Fibroblast of skin of right biceps (primary cell): Measurements from ENCODE around the gene MOK.
A peak's percentile ranks its signal among the peaks of the same experiment; 100 is the strongest.

Experiments
- DNase-seq: peaks from one replicate; pipeline ENCODE4 v3.0.0-alpha.2; 2013

The MOK gene

GRCh38 chr14:102240481-102240880, 64.5 kb downstream of the MOK start:
- peak; percentile 27 for DNase-seq

- DNase-seq = no peak
Observed at GRCh38 chr14:102239231-102239630, 65.7 kb downstream of the MOK start.

DNA sequence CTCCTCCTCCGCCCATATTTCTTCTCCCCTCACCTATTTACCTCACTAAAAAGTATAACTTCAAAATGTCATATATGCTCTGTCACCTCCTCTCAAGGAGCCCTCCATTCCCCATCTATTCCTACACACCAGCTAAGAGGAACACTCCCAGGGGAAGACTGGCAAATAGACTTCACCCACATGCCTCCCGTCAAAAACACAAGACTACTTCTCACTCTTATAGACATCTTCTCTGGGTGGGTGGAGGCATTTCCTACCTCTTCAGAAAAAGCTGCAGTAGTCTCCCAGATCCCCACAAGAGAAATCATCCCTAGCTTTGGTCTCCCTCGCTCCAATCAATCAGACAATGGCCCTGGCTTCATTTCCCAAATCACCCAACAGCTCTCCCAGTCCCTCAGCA, 66.2 kb downstream of the MOK start:
- no peak for DNase-seq

DNA sequence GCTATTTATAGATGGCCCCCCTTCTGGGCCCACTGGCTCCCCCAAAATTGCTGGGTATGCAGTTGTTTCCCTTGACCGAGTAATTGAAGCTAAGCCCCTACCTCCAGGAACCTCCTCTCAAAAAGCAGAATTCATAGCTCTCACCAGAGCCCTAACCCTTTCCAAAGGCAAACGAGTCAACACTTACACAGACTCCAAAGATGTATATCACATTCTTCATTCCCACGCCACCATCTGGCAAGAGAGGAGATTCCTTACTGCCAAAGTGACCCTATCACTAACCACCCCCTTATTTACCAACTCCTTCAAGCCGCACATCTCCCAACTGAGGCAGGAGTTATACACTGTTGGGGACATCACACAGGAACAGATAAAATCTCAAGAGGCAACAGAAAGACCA, 66.8 kb downstream of the MOK start:
- DNase-seq = no peak

DNA sequence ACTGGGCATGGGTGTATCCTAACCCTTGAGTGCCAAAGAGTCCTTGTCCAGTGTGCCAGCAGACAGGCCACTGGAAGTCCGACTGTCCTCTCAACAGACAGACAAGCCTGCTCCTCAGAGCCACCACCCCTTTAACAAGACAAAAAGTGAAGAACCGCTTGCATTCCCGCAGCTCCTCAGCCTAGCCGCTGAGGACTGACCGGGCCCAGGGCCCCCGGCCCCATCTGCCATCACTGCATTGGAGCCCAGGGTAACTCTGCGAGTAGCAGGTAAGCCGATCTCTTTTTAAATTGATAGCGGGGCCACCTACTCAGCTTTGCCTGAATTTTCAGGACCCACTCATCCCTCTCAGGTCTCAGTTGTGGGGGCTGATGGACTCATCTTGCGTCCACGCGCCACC, 68.9 kb downstream of the MOK start:
- no peak for DNase-seq

DNA sequence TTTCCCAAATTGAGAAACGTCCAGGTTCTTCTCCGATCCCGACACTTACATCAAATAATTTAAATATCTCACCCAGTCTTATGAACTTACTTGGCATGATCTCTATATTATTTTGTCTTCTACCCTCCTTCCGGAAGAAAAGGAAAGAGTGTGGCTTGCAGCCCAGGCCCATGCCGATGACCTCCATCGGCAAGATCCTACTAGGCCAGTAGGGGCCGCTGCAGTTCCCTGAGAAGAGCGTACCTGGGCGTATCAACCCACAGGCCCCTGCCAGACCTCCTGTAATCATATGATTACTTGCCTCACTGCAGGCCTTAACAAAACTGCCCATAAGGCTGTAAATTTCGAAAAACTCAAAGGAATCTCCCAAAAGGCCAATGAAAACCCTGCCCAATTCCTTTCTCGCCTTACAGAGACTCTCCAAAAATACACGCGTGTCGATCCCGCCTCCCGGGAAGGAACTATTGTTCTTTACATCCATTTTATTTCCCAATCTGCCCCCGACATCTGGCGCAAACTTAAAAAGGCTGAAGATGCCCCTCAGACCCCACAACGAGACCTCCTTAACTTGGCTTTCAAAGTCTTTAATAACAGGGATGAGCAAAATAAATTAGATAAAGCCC, 69.6 kb downstream of the MOK start:
- DNase-seq = peak; percentile 75

- no peak for DNase-seq
Observed at GRCh38 chr14:102234331-102235264, 70.4 kb downstream of the MOK start.

DNA sequence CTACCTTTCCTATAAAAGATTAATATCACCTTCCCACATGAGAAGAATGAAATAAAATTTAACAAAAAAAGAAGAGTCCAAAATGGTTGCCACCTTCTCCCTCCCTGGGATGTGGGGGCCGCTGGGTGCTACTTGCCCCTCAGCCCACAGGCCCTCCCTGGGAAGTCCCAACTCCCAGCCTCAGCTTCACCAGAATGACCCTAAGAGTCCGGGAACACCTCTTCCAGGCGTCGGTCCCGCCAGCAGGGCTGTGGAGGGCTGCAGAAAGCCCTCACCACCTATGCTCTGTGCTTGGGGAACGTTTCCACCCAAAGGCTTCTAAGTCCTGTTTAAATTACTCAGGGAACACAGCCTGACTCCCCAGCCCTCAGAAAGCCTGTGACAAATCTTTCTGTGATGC, 71.9 kb downstream of the MOK start:
- no peak for DNase-seq

DNA sequence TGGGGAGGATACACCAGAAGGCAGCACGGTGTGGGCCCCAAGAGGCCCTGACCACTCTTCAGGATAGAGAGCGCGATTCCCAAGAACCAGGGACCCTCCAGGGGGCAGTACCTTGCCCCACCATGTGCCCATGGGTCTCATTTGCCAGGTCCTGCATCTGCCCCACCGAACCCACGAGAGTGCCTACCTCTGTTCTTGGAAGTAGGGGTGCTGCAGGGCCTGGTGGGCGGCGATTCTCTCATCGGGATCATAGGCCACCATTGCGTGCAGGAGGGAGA, 72.7 kb downstream of the MOK start:
- DNase-seq = no peak

DNA sequence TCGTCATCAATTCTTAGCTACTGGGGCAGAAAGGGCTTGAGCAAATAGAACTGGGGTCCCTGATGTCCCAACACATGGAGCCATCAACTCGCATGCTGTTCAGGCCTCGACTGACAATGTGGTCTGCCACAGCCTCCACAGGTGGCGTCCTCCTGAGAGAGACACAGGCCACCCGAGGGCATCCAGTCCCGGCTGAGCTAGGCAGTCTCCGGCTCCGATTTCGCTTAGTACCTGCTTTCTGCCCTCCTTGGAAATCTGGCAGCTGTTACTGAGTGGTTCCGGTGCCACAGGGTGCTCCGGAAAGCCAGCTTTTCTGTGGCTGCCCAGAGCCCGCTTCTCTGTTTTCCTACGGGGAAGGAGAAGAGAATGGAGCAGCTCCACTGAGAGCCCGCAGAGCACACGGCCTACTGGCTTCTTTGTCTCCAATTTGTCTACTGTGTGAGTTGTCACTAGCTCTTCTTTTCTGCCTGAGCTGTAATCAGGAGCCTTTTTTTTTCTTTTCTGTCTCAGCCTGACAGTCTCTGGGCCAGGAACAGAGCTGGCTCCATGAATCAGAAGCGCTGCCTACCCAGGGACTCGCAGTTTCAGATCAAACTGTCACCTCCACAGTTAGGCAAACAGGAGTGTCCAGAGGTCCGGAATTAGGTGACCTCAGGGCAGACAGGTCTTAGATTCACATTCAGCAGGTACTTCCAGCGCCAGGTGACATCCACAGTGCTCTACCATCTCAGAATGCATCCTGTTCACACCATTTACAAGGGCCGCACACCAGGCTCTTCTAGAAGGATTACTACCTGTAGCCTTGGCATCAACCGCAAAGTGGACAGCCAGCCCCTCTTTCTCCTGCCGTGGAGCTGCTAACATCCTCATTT, 73.3 kb downstream of the MOK start:
- DNase-seq = no peak

DNA sequence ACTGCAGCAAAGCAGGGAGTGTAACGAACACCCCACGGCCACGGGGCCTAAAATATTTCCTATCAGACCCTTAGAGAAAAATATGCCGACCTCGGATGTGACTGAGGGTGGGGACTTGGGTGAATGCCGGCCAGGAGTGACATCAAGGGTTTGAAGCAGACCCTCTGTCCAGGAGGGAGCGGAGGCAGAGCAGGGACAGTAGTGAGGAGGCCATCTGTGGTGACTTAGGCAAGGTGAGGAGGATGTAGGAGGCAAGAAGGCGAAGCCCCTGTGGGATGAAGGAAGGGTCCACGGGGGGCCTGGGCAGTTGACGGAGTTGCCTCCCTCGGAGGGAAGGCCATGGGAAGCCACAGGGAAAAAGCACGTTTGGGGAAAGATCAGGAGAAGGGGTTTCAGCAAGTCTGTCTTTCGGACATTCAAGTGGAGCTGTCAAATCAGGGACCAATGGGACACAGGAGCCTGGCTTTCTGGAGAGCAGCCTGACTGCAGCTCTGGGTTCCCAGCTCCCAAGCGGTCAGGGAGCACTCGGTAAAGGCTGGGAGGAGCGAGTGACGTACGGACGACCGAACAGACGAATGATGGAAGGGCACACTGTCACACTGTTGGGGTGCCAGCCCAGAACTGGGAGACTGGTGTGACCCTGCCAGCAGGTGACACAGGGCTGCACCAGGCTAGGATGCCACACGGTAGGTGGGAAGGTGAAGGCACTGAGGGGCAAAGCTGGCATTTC, 74.3 kb downstream of the MOK start:
- no peak for DNase-seq

GRCh38 chr14:102229739-102230092, 75.2 kb downstream of the MOK start:
- DNase-seq = no peak

DNA sequence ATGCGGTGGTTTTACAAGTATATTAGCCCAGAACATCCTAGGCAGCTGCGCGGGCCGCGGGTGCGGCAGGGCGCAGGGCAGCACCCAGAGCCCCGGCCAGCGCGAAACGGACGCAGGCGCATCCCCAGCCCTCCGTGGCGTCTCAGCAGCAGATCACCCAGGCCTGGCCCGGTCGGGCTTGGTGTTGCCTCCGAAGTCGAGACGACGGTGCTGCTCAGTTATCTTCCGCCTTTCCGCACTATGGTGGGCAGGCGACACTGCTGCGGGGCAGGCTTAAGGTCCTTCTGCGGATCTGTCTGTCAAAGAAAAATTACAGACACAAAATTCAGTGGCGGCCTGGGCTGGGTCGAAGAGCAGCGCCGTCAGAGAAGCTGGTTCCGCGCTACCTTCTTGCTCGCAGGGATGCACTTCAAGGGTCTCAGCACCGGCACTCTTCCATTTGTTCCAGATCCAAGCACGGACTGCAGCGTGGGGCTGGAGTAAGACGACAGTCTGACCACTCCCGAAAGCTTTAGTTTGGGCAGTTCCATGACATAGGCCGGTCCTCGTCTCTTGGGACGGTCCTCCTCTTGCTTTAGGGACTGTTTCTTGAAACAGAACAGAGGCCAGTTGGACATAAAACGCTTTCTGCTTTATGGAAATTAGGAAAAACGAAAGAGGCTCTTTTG, 75.8 kb downstream of the MOK start:
- DNase-seq = no peak

GRCh38 chr14:102227184-102227964, 77.6 kb downstream of the MOK start:
- DNase-seq = no peak

DNA sequence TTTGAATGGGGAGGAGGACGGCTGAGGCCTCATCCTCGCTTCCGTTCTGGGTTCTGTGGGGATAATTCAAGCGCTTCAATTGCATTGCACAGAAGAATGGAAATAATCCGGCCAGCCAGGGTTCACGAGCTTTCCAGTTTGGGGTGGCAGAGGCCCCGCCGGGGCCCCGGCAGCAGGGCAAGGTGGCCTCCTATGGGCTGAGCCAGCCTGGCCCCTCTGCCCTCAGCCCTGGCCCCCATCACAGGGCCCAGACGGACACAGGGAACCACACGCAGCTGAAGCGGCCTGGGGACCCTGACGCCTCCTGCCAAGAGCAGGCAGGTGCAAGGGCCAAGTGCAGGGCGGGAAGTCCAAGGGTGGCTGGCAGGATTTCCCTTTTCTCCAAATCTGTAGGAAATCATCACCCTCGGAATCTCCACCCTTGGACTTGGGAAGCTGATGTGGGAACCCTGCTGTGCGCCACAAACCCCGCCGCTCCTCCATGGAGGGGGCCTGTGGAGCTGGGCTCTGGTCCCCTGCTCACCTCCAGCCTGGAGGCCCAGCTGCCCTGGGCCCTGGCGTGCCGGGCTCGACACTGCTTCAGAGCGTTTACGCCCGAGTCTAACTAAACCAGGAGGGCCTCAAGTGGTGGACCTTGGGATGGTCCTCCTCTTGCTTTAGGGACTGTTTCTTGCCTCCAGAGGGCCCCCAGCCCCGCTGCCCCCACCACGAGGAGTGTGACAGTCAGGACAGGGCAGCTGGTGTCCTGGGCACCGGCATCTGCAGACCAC, 78.4 kb downstream of the MOK start:
- no peak for DNase-seq

GRCh38 chr14:102225936-102226335, 79.0 kb downstream of the MOK start:
- DNase-seq = no peak

- DNase-seq = no peak
Observed at GRCh38 chr14:102225386-102225785, 79.6 kb downstream of the MOK start.

GRCh38 chr14:102223682-102224081, 81.3 kb downstream of the MOK start:
- DNase-seq = no peak

GRCh38 chr14:102222751-102223150, 82.2 kb downstream of the MOK start:
- DNase-seq = no peak

DNA sequence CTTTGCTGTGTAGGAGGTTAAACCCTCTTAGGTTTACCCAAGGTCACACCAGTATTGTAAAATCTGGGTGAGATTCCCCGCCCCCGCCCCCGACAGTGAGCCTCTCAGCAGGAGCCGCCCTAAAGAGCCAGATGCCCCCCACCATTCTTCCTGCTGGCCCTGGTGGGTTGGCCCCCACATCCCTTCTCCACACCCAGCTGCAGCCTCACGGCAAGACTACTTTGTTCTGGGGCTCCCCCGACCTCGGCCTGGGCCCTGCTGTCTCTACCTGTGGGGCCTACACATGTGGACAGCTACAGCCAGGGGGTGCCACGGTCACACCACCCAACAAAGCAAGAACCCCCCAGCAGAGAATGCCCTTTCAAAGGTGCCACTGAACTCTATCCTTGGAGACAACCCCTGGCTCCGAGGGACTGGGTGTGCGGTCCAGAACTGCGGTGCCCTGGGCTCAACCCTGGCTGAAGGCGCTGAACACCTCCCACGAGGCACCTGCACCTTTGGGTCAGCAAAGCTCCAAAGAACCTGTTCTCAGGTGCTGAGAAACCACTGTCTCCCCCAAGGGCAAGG, 82.9 kb downstream of the MOK start:
- no peak for DNase-seq

DNA sequence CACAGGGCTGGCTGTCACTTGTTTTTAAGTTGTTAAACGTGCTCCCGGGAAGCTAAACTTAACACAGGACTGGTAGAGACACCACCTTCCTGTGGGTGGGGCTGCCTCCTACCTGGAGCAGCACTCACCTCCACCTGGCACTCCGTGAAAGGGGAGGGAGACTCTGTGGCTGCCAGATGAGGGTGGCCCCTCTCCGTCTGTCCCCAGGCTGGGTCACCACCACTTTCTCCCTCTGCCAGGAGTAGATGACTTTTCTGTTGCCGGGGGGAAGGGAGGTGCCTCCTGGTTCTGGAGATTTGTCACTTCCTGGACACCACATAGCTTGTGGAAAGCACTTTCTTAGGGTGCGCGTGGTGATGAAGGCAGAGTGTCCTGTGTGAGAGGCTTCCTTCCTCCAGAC, 83.9 kb downstream of the MOK start:
- peak; percentile 50 for DNase-seq
